GM12892 (cell line): ENCODE measurements around the gene LRFN4.

Experiments
- POLR2A ChIP-seq: IDR thresholded peaks from 2 replicates; pipeline ENCODE4 v1.6.1; 2011; ENCODE audit warnings: low read depth, low read length, control low read depth
- POLR2AphosphoS5 ChIP-seq: IDR thresholded peaks from 2 replicates; pipeline ENCODE4 v1.6.1; 2011; ENCODE audit warnings: low read depth, low read length, control low read depth
- TAF1 ChIP-seq: IDR thresholded peaks from 2 replicates; pipeline ENCODE4 v1.6.1; 2011; ENCODE audit warnings: low read depth, mild to moderate bottlenecking, control low read depth, low read length, borderline replicate concordance

- TF ChIP-seq POLR2A (no peak), POLR2AphosphoS5 (no peak), TAF1 (no peak)
Measured at GRCh38 chr11:66858186-66858938, 1.5 kb downstream of the LRFN4 start.
